IMR-90 (cell line): ENCODE results near the gene SEC14L1. TPM values are rescaled to one million over a fixed set of nuclear protein-coding genes. Genes with fewer than 3 reads are reported as not detected.

Experiments
- ATAC-seq: fragments of 200-7000 bp; cut with Tn5 transposase; 2 replicates; pipeline ENCODE4 v1.9.1; 2020; ENCODE audit warnings: low read depth, mild to moderate bottlenecking, moderate library complexity
- BruUV-seq: library from RNA; stranded (reverse); fragments of 400-500 nt; replicated peaks from 2 replicates; lab custom pipeline; 2021; lab: Mats Ljungman, UMichigan
- CTCF ChIA-PET: fragments of 300-600 bp; formaldehyde crosslinking; extraction: SDS; loops from one replicate; lab custom pipeline; 2021; ENCODE audit warnings: antibody characterized with exemption; lab: Yijun Ruan, JAX
- POLR2A ChIA-PET: fragments of 300-600 bp; sonication (Branson Sonifier 250); formaldehyde crosslinking; loops from one replicate; lab custom pipeline; 2022; ENCODE audit warnings: antibody characterized with exemption; ENCODE audit not compliant: unreplicated experiment; lab: Charles Lee
- DNase-seq: peaks from one replicate; pipeline ENCODE4 v3.0.0; 2013
- H2AFZ ChIP-seq: replicated peaks from 2 replicates; pipeline ENCODE3; 2013; ENCODE audit warnings: low read length, mild to moderate bottlenecking; ENCODE audit not compliant: poor library complexity
- H2AK5ac ChIP-seq: 2 replicates; pipeline ENCODE4 v1.6.1; 2013; ENCODE audit warnings: low read depth, low read length, inconsistent platforms
- H2AK9ac ChIP-seq: replicated peaks from 2 replicates; pipeline ENCODE3; 2013; ENCODE audit warnings: mild to moderate bottlenecking, low read depth, low read length, moderate library complexity; ENCODE audit not compliant: poor library complexity
- H2BK120ac ChIP-seq: 2 replicates; pipeline ENCODE4 v1.6.1; 2013; ENCODE audit warnings: low read depth, low read length, inconsistent platforms
- H2BK15ac ChIP-seq: 3 replicates; pipeline ENCODE4 v1.6.1; 2013; ENCODE audit warnings: low read depth, low read length, inconsistent platforms
- H2BK20ac ChIP-seq: 2 replicates; pipeline ENCODE4 v1.6.1; 2013; ENCODE audit warnings: low read depth, mild to moderate bottlenecking, inconsistent platforms, low read length, moderate library complexity
- H2BK5ac ChIP-seq: 2 replicates; pipeline ENCODE4 v1.6.1; 2013; ENCODE audit warnings: mild to moderate bottlenecking, low read depth, low read length, inconsistent platforms; ENCODE audit not compliant: poor library complexity, severe bottlenecking
- H3K14ac ChIP-seq: replicated peaks from 2 replicates; pipeline ENCODE4 v1.6.1; 2013; ENCODE audit warnings: low read depth, low read length, inconsistent platforms
- H3K18ac ChIP-seq: 2 replicates; pipeline ENCODE4 v1.6.1; 2013; ENCODE audit warnings: low read depth, low read length, control low read depth
- H3K23ac ChIP-seq: 2 replicates; pipeline ENCODE4 v1.6.1; 2013; ENCODE audit warnings: low read depth, low read length, inconsistent platforms
- H3K27ac ChIP-seq: 2 replicates; pipeline ENCODE4 v1.5.1; 2013; ENCODE audit warnings: mild to moderate bottlenecking, control low read depth, low read length; ENCODE audit not compliant: insufficient read depth
- H3K27me3 ChIP-seq: 2 replicates; pipeline ENCODE4 v1.6.1; 2013; ENCODE audit warnings: low read length; ENCODE audit not compliant: control insufficient read depth, insufficient read depth
- H3K36me3 ChIP-seq: 2 replicates; pipeline ENCODE4 v1.6.1; 2013; ENCODE audit warnings: low read length, mixed read lengths; ENCODE audit not compliant: control insufficient read depth, insufficient read depth
- H3K4ac ChIP-seq: 2 replicates; pipeline ENCODE4 v1.6.1; 2013; ENCODE audit warnings: low read depth, low read length, inconsistent platforms
- H3K4me1 ChIP-seq: 2 replicates; pipeline ENCODE4 v1.6.1; 2013; ENCODE audit warnings: low read length, mixed read lengths; ENCODE audit not compliant: control insufficient read depth, insufficient read depth
- H3K4me2 ChIP-seq: 2 replicates; pipeline ENCODE4 v1.6.1; 2013; ENCODE audit warnings: low read depth, mild to moderate bottlenecking, control low read depth, low read length, moderate library complexity
- H3K4me3 ChIP-seq: 2 replicates; pipeline ENCODE4 v1.5.1; 2013; ENCODE audit warnings: low read depth, mild to moderate bottlenecking, control low read depth, low read length, moderate library complexity; ENCODE audit not compliant: insufficient read depth
- H3K56ac ChIP-seq: 2 replicates; pipeline ENCODE4 v1.6.1; 2013; ENCODE audit warnings: low read length, inconsistent platforms; ENCODE audit not compliant: insufficient read depth; ENCODE audit errors: extremely low read depth
- H3K79me1 ChIP-seq, 2 experiments: 2 replicates each; pipeline ENCODE4 v1.6.1; 2013; ENCODE audit warnings: low read length in 2 of 2, inconsistent platforms in 1 of 2, low read depth in 1 of 2
- H3K9ac ChIP-seq: 2 replicates; pipeline ENCODE4 v1.6.1; 2013; ENCODE audit warnings: low read depth, low read length, control low read depth
- H3K9me1 ChIP-seq: 2 replicates; pipeline ENCODE4 v1.6.1; 2013; ENCODE audit warnings: low read length, inconsistent platforms; ENCODE audit not compliant: insufficient read depth
- H3K9me3 ChIP-seq: 2 replicates; pipeline ENCODE4 v1.6.1; 2013; ENCODE audit warnings: low read length; ENCODE audit not compliant: control insufficient read depth, insufficient read depth
- H4K20me1 ChIP-seq: 2 replicates; pipeline ENCODE4 v1.6.1; 2013; ENCODE audit warnings: low read length, inconsistent platforms; ENCODE audit not compliant: insufficient read depth
- H4K5ac ChIP-seq: 2 replicates; pipeline ENCODE4 v1.6.1; 2013; ENCODE audit warnings: mild to moderate bottlenecking, low read depth, low read length, control low read depth
- H4K8ac ChIP-seq, 2 experiments: 2 replicates each; pipeline ENCODE4 v1.6.1; 2013; ENCODE audit warnings: low read depth in 2 of 2, low read length in 2 of 2, control low read depth in 1 of 2, inconsistent platforms in 1 of 2
- H4K91ac ChIP-seq: 2 replicates; pipeline ENCODE4 v1.6.1; 2013; ENCODE audit warnings: low read depth, low read length, inconsistent platforms; ENCODE audit not compliant: insufficient read depth
- CTCF ChIP-seq: conservative IDR thresholded peaks from 2 replicates; pipeline ENCODE4 v1.5.1; 2012; ENCODE audit warnings: mild to moderate bottlenecking, low read depth, low read length, improper control_type of control experiment
- MXI1 ChIP-seq: IDR thresholded peaks from 2 replicates; pipeline ENCODE4 v1.6.1; 2012; ENCODE audit warnings: low read depth, mild to moderate bottlenecking, low read length, moderate library complexity, borderline replicate concordance
- NFE2L2 ChIP-seq: fragments of 150-350 bp; IDR thresholded peaks from 2 replicates; pipeline ENCODE4 v1.6.1; 2016; ENCODE audit warnings: low read depth, mild to moderate bottlenecking, low read length
- POLR2A ChIP-seq: IDR thresholded peaks from 2 replicates; pipeline ENCODE4 v1.6.1; 2012; ENCODE audit warnings: mild to moderate bottlenecking, low read depth, low read length
- RAD21 ChIP-seq: IDR thresholded peaks from 2 replicates; pipeline ENCODE4 v1.6.1; 2012; ENCODE audit warnings: low read length, improper control_type of control experiment
- RCOR1 ChIP-seq: IDR thresholded peaks from 2 replicates; pipeline ENCODE4 v1.6.1; 2012; ENCODE audit warnings: mild to moderate bottlenecking, low read length, improper control_type of control experiment; ENCODE audit not compliant: insufficient replicate concordance
- SMC3 ChIP-seq: fragments of 150-350 bp; IDR thresholded peaks from 2 replicates; pipeline ENCODE4 v1.6.1; 2016; ENCODE audit warnings: low read depth, mild to moderate bottlenecking, antibody characterized with exemption, low read length, moderate library complexity
- USF2 ChIP-seq: fragments of 150-350 bp; IDR thresholded peaks from 2 replicates; pipeline ENCODE4 v1.6.1; 2017; ENCODE audit warnings: mild to moderate bottlenecking, antibody characterized with exemption, low read length, low read depth
- WGBS, 2 experiments: methylation state at CpG; one replicate each; pipeline versions ENCODE4 v1.1.5 to v1.1.7; 2013; ENCODE audit warnings: missing lambda C conversion rate in 2 of 2; ENCODE audit not compliant: insufficient read length in 1 of 2; ENCODE audit errors: extremely low coverage in 2 of 2; 5-methylcytosine and 5-hydroxymethylcytosine counted together
- dilution Hi-C: fragments of 300-500 bp; cut with HindIII; formaldehyde crosslinking; loops from one replicate; pipeline ENCODE4 v1.14.3; 2018; ENCODE audit warnings: low sequenced_read_pairs; ENCODE audit not compliant: unreplicated experiment
- in situ Hi-C: fragments of 300-500 bp; cut with MboI; formaldehyde crosslinking; loops from 3 replicates; pipeline ENCODE4 v1.14.3; 2019; ENCODE audit warnings: low sequenced_read_pairs, inconsistent platforms, mixed read lengths
- intact Hi-C: fragments of 100-400 bp; cut with micrococcal nuclease; formaldehyde crosslinking; loops from 2 replicates; pipeline ENCODE4 v1.10.0; 2022
- polyA plus RNA-seq, 3 experiments: library from polyadenylated mRNA; depleted of rRNA; stranded (reverse); fragments of >200 nt; gene quantifications; 2 replicates each; pipeline ENCODE4 v1.2.3, GENCODE V29; 2012; ENCODE audit warnings: low replicate concordance in 1 of 3
- total RNA-seq: library from RNA; depleted of rRNA; stranded (reverse); fragments of >200 nt; gene quantifications from 2 replicates; pipeline ENCODE4 v1.2.3, GENCODE V29; 2012

The SEC14L1 gene
- total and polyA plus RNA-seq, 2 of the 4 experiments (the other 2 are of a cell fraction), result 24.9 to 35.8 TPM

- ChIA-PET POLR2A (no interaction called here), CTCF (interaction anchor here (0.6 to 1.5 kb wide), 3 partner anchors 23 to 324 kb away, joined by 3 to 5 read pairs (median 5); no protein-coding TSS in a partner anchor)
- peak overlapping the region; percentile 2; the same call in 1 of the 2 replicates for H4K91ac ChIP-seq
- H4K8ac ChIP-seq, result peak overlapping the region in 1 of 2 experiments; percentile 18; a peak in 1 of 4 replicates
- no peak overlapping the region for H3K56ac ChIP-seq
- peaks cover 7% of the 10 kb centered on the region for H3K9me1 ChIP-seq
- peak overlapping the region; percentile 28; the same call in 1 of the 2 replicates for H3K27ac ChIP-seq
- peak overlapping the region; percentile 57 for H3K4ac ChIP-seq
- in situ Hi-C loops, result no loop called here
- intact Hi-C loops, result loop anchor here (2.0 to 5.0 kb wide), 3 partner anchors 28 to 111 kb away; partner anchors contain the start of gene SEC14L1
- H3K9me3 ChIP-seq, result no peaks in the 10 kb centered on the region
- H2AK9ac ChIP-seq, result peak overlapping the region; percentile 65
- peaks cover 11 to 36% of the 10 kb centered on the region in 2 experiments; a peak in 3 of 4 replicates for H3K79me1 ChIP-seq
- H3K18ac ChIP-seq, result no peak overlapping the region
- H3K27me3 ChIP-seq, result no peaks in the 10 kb centered on the region
- H4K5ac ChIP-seq, result no peak overlapping the region
- H2BK120ac ChIP-seq, result peak overlapping the region; percentile 28; the same call in 1 of the 2 replicates
- H3K36me3 ChIP-seq, result peaks cover 24% of the 10 kb centered on the region
- 60% methylated on average over 1 of the region's 12 CpGs; no CpG with 5 or more reads in 1 of the 2 experiments for WGBS, 2 experiments
- no peak overlapping the region for H2AFZ ChIP-seq
- H2BK15ac ChIP-seq, result no peak overlapping the region; the same call in 2 of the 3 replicates
- H3K4me2 ChIP-seq, result peak overlapping the region; percentile 17; the same call in 1 of the 2 replicates
- H3K9ac ChIP-seq, result no peak overlapping the region; the same call in 1 of the 2 replicates
- H2BK20ac ChIP-seq, result no peak overlapping the region; the same call in 1 of the 2 replicates
- H3K14ac ChIP-seq, result no peak overlapping the region; the same call in 1 of the 2 replicates
- no peak for TF ChIP-seq RCOR1
- TF ChIP-seq RAD21, result peak; percentile 79
- TF ChIP-seq USF2, result no peak
- TF ChIP-seq POLR2A, result no peak
- TF ChIP-seq SMC3, result peak; percentile 75
- no peak for TF ChIP-seq MXI1
- no peak for TF ChIP-seq NFE2L2
- peak; percentile 79 for TF ChIP-seq CTCF
- ATAC-seq (peak; percentile 83), DNase-seq (peak; percentile 73)
- H3K4me1 ChIP-seq, result peaks cover 8% of the 10 kb centered on the region; the same call in 1 of the 2 replicates
- no peak overlapping the region for H3K23ac ChIP-seq
- H2AK5ac ChIP-seq, result peak overlapping the region; percentile 42; the same call in 1 of the 2 replicates
- BruUV-seq, result no TSS peak
- H4K20me1 ChIP-seq, result no peaks in the 10 kb centered on the region; the same call in 1 of the 2 replicates
- no peak overlapping the region for H3K4me3 ChIP-seq
- no peak overlapping the region for H2BK5ac ChIP-seq
- dilution Hi-C loops, result no loop called here
Observed at GRCh38 chr17:77096570-77097214, 44.1 kb upstream of the SEC14L1 start.
